OCI-LY1 (cell line): ENCODE data around the gene IPO4.

Experiments used
- EZH2 ChIP-seq: fragments of 200-600 bp; sonication (generic), shearing (Covaris generic); IDR thresholded peaks from 2 replicates; pipeline ENCODE4 v1.8.0; 2017; ENCODE audit warnings: borderline replicate concordance, mixed run types, mild to moderate bottlenecking, antibody characterized with exemption, low read length, moderate library complexity, mixed read lengths
- TF ChIP-seq, protein P1 (sequence below): fragments of 200-600 bp; sonication (generic), shearing (Covaris generic); IDR thresholded peaks from 2 replicates; pipeline ENCODE4 v1.5.1; 2017; ENCODE audit warnings: mild to moderate bottlenecking, antibody characterized with exemption, low read length, moderate library complexity, mixed read lengths

DNA sequence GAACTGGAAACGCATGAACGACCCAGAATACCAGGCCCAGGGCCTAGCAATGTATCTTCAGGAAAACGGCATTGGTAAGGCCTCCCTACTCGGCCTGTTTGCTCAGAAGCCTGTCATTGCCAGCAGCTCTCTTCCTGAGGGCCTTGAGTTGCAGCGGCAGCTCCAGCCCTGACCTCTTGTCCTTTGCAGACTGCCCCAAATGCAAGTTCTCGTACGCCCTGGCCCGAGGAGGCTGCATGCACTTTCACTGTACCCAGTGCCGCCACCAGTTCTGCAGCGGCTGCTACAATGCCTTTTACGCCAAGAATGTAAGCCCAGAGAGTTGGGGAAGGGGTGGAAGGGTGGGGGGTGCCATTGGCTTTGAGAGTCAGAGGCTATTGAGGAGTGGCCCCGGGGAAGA, 31.3 kb downstream of the IPO4 start:
- no peak for TF ChIP-seq EZH2
- TF ChIP-seq, protein P1, sequence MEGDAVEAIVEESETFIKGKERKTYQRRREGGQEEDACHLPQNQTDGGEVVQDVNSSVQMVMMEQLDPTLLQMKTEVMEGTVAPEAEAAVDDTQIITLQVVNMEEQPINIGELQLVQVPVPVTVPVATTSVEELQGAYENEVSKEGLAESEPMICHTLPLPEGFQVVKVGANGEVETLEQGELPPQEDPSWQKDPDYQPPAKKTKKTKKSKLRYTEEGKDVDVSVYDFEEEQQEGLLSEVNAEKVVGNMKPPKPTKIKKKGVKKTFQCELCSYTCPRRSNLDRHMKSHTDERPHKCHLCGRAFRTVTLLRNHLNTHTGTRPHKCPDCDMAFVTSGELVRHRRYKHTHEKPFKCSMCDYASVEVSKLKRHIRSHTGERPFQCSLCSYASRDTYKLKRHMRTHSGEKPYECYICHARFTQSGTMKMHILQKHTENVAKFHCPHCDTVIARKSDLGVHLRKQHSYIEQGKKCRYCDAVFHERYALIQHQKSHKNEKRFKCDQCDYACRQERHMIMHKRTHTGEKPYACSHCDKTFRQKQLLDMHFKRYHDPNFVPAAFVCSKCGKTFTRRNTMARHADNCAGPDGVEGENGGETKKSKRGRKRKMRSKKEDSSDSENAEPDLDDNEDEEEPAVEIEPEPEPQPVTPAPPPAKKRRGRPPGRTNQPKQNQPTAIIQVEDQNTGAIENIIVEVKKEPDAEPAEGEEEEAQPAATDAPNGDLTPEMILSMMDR: no peak
